CD4-positive, alpha-beta T cell treated with Interleukin-15 for 4 hours (primary cell): ENCODE data around the gene IER3.

Experiments
- DNase-seq: peaks from one replicate; pipeline ENCODE4 v3.0.0-alpha.2; 2020; ENCODE audit warnings: low spot score

Gene IER3, protein sequence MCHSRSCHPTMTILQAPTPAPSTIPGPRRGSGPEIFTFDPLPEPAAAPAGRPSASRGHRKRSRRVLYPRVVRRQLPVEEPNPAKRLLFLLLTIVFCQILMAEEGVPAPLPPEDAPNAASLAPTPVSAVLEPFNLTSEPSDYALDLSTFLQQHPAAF

DNA sequence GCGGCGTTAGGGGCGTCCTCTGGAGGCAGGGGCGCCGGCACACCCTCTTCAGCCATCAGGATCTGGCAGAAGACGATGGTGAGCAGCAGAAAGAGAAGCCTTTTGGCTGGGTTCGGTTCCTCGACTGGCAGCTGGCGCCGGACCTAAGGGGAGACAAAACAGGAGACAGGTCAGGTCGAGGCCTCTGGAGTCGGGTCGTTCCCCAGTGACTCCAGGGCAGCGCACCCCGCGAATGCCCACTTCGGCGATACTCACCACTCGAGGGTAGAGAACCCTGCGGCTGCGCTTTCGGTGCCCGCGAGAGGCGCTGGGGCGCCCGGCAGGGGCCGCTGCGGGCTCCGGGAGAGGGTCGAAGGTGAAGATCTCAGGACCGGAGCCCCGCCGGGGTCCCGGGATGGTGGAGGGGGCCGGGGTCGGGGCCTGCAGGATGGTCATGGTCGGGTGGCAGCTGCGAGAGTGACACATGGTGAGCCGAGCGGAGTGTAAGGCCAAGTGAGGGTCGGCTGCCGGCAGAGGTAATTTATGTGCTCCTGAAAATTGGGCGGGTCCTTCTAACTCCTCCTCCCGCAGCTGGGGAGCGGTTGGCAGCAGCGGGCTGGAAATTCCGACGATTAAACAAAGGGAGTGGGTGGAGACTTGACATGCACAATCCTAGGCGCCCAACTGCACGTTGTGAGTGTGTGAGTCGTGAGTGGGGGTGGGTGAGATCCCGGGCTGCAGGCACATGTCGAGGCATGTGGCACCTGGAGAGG, at the start of gene IER3:
TSS of gene IER3 (minus strand) at position 494 of the 752 bp plus-strand sequence. CDS start at position 465, 29 bp downstream.
- peak; percentile 81 for DNase-seq

DNA sequence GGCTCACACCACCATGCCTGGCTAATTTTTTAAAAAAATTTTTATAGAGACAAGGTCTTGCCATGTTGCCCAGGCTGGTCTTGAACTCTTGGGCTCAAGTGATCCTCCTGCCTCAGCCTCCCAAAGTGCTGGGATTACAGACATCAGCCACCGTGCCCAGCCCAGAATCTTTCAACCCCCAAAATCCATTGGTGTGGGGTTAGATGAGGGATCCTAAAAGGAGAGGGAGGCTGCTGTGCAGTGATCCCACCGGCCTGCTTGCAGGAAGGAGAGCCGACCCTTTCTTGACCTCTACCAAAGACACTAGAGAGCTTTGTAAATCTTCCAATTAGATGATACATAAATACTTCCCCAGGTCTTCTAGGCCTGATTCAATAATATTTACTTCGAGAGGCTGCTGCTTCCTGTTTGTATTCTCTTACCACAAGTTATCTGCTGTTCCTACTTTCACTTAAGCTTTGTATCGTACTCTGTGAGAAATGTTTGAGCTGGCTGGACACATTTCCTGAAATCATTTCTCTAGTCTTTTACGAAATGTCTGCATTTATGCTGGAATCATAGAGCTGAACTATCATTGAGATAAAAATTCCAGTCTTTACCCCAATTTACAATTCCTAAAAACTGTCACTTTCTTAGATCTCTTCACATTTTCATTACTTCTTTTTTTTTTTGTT, 49.3 kb upstream of the IER3 start:
- peak; percentile 45 for DNase-seq

DNA sequence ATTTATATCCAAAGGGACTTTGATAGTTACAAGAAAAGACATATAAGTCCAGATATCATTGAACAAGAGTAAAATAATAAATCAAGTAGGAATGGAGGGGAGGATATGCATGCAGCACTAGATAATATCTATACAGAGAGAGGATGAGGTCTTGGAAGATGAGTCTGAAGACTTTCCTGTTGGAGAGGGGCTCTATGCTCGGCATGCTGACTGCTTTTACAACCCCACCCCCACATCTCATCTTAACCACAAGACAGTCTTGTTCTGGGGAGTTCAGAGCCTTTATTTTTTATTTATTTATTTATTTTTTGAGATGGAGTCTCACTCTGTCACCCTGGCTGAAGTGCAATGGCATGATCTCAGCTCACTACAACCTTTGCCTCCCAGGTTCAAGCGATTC, 48.4 kb upstream of the IER3 start:
- no peak for DNase-seq

DNA sequence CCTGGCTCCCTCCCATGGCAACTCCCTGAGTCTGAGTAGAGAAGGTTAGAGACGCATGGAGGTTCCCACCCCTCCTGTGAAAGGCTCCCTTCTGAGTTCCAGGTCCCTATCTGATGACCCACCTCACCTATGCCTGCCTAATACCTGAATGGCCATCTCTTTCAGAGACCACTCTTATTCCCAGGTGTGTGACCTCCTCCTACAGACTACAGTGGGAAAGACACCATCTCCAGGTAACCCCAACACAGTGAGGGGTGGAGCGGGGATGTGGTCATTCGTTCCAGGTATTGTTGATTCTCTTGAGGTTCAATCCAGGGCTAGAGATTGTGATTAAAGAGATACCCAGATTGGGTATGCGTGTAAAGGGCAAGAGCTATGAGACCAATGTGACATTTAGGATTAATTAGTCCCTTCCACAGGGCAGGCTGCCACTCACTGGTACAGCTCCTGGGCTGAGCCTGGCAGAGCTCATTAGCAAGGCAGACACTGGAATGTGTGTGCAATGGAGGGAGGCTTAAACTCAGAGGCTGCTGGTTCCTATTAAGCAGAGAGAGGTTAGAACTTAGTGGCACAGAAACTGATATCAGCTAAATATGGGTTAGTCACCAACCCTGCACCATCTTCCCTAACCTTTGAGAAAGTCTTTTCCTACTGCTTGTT, 46.5 kb upstream of the IER3 start:
- DNase-seq: no peak

DNA sequence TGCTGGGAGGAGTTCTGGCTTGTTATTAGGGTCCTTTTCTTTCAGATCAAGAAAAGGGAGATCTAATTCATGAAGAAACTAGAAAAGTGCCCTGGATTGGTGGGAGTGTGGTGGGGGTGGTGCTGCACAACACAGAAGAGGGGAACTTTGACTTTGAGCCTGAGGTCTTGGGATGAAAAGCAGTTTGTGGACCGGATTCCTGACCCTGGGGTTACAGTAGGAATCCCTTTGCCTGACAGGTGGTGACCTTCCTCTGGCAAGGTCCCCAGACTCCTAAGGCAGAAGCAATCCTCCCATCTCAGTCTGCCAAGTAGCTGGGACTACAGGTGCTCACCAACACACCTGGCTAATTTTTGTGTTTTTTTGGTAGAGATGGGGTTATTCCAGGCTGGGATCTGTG, 45.3 kb upstream of the IER3 start:
- DNase-seq: no peak

DNA sequence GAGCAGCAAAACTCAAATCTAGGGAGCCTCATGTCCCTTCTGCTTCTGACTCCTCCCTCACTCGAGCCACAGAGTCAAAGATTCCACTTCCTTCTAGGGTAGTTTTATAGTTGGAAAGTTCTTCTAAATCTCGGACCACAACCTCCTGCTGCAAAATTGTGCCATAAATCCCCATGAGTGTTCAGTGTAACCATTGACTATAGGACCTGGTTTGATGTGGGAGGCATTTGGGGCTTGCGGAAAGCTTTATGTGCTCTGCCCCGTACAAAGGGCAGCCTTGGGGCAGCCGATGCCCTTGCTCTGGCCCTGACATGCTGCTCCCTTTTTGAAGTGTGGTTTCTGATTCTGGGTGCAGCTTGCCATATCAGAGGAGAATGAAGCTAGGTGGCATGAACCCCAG, 43.6 kb upstream of the IER3 start:
- no peak for DNase-seq

DNA sequence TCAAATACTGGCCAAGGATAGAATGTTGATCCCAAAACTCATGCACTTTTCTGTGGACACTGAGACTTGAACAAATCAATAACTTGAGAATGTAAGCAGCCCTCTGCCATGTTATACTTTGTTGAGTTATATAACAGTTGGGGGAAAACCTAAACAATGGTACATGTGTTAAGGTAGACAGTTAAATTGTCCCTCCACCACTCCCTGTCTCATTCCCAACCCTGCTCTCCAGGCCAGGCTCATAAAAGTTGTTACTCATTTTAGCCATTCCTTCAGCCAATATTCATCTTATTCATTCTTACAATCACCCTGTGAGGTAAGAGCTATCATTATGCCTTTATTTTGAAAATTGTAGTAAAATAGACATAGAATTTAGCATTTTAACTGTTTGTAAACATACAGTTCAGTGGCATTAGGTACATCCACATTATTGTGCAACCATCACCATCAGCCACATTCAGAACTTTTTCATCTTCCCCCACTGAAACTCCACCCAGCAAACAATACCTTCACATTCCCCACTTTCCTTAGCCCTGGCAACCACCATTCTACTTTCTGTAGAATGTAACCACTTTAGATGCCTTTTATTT, 38.2 kb upstream of the IER3 start:
- no peak for DNase-seq

DNA sequence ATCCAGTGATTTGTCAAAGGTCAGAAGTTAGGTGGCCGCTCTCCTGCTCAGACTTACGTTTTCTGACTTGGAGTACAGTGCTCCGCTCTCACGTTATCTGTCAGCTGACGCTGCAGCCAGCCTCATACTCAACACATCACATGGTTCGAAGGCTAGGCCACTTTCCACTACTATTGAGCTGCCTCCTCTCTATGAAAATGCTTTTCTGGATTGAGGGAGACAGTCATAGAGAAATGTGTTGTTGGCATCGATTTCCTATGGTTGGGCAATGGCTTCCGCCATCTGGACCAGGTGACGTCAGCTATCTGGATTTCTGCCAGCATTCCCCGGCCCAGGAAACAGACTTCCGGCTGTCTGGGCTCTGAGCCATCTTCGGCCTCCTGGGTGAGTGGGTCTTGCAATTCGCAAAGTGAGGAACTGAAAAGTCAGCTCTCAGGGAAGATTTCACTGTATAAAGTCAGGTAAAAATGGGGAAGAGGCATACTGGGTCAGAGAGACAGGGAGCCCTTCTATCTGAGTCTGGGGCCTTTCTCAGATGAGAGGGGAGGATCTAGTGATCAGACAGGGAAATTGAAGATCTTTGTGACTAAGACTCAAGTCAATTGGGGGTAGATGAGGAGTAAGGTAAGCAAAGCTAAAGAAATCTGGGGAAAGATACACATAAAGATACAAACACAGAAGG, 37.5 kb upstream of the IER3 start:
- peak; percentile 37 for DNase-seq

DNA sequence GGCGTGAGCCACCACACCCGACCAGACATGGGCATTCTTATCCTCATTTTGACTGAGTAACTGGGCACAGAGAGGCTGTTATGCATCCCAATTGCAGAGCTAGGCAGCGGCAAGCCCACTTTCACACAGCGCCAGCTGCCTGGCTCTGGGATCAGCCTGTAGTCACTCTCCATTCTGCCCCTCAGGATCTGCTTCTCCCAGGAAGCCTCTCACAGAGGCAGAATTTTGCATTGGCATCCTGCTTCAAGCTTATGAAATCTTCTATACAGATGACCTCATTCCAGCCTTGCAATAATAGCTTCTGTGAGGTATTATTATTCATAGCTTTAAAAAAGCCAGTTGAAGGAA, 37.0 kb upstream of the IER3 start:
- no peak for DNase-seq

DNA sequence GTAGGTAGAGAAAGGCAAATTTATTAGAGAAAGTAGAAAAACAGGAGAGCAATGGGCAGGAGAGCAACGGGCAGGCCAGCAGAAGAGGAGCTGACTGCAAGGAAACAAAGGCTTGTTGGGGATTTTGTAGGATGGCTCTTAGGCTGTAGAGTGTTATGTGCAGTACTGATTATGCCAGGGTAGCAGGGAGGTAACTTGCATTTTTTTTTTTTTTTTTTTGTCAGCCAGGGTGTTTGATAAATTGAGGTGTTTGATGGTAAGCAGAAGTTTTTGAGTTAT, 36.2 kb upstream of the IER3 start:
- no peak for DNase-seq

DNA sequence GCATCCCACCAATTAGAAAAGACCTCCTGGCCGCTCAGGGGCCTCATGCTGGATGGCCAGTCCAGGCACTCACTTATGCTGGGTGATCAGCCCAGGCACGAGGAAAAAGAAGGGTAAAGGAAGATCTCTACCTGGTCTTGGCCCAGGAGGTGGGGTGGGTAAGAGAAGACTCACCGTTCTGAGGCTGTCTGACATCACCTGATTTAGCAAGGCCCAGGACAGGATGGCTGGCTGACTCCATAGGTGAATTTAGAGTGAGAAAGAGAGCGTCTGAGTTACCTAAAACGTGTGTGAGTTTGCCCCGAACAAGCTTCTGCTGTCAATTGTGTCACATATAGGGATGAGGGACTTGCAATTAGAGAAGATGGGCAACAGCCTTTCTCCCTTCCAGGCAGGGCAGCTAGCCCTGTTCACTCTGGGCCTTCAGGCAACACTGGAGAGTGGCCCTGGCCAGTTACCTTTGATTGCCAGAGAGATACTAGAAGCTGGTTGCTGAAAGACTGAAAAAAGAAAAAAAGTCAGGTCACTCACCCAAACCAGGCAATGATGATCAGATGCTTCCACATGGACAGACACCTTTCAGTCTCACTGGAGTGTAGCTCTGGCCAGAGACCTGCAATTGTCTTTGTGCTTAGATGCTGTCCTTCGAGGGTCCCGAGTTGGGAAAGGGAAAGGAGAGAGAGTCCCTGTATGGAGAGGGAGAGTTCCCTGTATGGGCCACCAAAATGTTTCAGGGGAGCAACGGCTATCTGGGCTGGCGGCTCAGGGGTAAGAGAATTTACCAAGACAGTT, 35.7 kb upstream of the IER3 start:
- no peak for DNase-seq

DNA sequence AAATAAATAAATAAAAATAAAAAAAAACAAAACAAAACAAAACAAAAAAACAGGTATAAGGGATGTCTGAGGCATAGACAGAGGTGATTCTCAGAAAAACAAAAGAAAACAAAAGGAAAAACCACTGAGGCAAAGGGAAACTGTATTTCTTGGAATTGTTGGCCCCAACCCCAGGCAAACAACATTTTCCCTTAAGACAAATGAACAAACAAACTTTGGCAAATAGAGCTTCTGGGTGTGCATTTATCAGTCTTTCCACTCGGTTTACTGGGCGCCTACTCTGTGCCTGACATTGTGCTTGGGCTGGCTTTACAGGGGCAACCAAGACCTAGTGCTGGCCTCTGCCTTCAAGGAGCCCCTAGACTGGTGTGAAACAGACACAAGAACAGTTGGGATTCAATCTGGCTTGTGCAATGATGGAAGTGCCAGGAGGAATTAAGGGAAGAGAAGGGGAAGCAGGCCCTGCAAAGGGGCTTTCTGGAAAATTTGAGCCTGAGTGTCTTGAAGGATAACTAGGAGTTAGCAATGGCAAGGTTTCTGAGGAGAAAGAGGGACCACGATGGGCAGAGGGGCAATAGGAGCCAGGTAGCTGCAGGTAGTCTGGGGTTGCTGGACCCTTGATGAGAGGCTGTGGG, 33.8 kb upstream of the IER3 start:
- DNase-seq: no peak

DNA sequence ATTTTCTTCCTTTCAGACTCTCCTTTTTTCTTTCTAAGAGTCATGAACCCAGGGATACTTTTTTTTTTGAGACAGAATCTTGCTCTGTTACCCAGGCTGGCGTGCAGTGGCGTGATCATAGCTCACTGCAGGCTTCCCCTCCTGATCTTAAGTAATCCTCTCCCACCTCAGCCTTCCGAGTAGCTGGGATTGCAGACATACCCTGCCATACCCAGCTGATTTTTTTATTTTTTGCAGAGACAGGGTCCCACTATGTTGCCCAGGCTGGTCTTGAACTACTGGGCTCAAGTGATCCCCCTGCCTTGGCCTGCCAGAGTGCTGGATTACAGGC, 32.8 kb upstream of the IER3 start:
- DNase-seq: no peak

DNA sequence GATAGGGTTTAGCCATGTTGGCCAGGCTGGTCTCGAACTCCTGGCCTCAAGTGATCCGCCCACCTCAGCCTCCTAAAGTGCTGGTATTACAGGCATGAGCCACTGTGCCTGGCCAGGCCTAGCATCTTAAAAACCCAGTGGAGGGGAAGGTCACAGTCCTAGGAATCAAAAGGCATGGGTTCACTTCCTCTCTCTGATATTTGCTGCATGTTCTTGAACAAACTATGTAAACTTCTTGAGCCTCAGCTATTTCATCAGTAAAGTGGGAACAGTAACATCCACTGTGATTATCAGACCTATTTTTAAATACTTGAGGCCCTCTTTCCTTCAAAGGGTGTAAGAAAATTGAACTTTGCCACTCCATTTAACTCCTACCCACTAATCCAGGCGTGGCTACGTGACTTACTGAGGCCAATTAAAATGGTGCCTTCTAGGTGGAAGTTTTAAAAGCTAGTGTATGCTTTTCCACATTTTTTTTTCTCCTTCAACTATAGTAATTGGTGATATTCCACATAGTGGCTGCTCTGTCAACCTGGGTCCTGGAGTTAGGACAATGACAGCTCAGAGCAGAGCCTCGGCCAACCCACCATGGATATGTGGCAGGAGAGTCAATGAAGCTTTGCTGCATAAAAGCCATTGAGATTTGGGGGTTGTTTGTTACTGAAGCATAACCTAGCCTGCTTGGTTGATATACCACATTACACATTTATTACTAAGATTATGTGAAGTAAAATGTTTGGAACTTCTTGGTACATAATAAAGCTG, 32.2 kb upstream of the IER3 start:
- DNase-seq: no peak

DNA sequence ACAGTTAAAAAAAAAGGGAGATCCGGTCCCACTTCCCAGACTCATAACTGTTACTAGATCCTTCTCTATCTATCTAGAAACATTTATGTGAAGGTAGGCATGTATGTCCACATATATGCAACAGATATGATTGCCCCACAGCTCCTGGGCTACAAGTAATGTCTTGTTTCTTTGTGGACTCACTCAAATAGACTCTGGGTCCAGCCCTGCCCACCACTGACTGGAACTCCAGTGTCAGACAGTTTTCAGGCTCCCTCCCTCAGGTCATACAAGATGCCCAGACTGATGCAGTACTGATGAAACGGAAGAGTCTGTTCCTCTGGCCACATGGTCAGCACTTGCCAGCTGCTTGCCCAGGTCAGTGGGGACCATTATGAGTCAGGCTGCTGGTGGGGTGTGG, 30.8 kb upstream of the IER3 start:
- no peak for DNase-seq

DNA sequence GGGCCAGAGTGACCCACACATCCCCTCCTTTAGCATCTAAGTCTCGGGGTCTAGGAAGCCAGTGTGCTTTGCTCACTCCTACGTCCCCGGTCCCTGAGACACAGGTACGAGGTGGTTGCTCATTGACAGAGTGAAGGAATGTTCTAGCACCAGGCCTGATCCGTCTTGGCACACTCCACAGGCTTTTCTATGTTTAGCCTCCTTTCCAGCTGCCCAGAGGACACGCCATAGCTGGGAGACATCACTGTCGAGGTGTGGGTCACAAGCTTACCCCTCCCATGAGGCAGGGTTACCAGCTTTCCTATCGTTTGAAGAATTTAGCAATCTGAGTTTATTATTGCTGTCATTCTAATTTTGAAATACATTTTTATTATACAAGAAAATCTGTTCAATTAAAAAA, 30.4 kb upstream of the IER3 start:
- DNase-seq: no peak

DNA sequence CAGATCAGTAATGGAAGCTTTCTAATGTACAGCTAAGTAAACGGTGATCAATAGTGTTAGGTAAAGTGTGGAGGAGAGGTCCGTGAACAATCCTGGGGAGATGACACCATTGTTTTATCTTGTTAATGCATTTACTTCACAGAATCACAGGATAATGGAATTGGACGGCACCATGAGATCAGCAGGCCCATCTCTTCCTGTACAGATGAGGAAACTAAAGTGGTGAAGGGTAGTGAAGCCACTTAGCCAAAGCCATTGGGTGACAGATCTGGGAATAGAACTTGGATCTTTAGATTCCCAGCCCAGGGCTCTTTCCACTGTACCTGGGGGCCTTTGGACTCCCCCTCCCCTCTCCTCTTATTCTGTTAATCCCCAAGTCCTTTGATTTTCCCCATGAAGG, 26.2 kb upstream of the IER3 start:
- DNase-seq: no peak

DNA sequence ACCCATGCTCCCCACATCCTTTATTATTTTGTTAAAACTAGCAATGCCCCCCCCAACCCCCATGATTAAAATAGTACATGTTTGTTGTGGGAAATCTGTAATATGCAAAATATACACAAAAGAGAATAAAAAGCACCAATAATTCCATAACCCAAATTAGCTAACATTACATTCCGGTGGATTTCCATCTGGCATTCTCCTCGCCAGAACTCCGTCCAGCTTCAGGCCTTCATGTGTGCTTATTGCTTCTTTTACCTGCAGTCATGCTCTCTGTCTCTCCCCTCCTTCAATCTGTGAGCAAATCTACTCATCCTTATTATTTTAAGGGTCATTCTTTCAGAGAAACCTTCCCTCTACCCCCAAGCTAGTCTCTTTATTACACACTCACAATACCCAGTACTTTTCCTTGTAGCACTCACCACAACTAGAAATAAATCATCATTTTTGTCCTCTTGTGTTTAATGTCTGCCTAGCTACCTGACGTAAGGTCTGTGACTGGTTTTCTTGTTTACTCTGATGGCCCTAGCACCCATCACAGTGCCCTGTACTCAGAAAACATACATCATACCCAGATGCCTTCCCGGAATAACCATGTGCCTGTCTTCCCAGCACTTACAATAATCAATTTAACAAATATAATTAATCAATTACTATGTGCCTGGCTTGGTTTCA, 25.6 kb upstream of the IER3 start:
- peak; percentile 28 for DNase-seq

DNA sequence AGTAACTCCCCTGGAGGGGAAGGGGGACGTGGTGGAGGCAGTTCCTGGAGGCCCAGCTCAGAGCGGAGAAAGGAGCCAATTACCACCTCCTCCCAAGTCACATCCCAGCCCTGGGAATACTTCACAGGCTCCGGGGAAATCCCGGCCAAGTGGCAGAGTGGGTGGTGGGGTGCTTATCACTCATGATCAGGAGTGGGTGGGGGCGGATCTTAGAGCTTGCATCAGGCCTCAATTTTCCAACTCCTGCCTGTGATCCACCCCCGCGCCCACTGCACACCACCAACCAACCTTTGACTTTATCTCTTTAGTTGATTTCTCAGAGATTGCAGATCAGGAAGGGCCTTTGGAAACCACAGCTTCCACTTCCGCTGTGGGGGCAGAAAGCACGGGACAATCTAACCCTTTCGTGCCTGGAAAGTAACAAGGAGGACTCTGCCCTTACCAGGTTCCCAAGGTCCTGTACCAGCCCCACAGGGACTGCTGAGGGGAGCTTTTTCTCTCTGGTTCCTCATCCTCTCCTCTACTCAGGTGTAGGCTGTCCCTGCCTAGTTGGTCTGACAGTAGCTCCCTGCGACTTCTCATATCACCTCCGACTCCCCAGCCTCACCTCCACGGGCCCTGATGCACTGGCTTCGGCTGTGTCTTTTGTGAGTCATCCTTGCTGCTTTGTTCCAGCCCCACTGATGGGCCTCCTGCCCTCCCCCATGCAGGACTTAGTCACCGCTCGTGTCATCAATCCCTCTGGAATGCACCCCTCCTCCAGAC, 24.9 kb upstream of the IER3 start:
- DNase-seq: peak; percentile 75
